Lower leg skin (tissue), 4 donors: ENCODE measurements around the gene ABI1. TPM values are rescaled to one million over a fixed set of nuclear protein-coding genes. Genes with fewer than 3 reads are reported as not detected.
"Not testable (repeated sequence)": the region's sequence is repeated elsewhere in the genome, so short reads cannot be mapped to it uniquely, and the experiment has no call there.

Experiments used
- DNase-seq, 2 donors: peaks; one replicate each; pipeline ENCODE4 v3.0.0-alpha.2; 2019; ENCODE audit warnings: low spot score in 2 of 2
- H3K4me3 ChIP-seq: fragments of 200-600 bp; sonication (generic); 2 replicates; pipeline ENCODE4 v1.5.1; 2017; ENCODE audit warnings: mild to moderate bottlenecking, low read depth; ENCODE audit not compliant: poor library complexity, severe bottlenecking
- CTCF ChIP-seq, 3 donors: fragments of 450-650 bp; IDR thresholded peaks; one replicate each; pipeline ENCODE4 v1.5.1; 2016; ENCODE audit warnings: antibody characterized with exemption in 3 of 3, mild to moderate bottlenecking in 3 of 3, moderate library complexity in 2 of 3
- POLR2A ChIP-seq, 2 donors: fragments of 450-650 bp; IDR thresholded peaks; one replicate each; pipeline ENCODE4 v1.6.1; 2016 to 2017; ENCODE audit warnings: antibody characterized with exemption in 2 of 2, mild to moderate bottlenecking in 1 of 2, moderate library complexity in 1 of 2
- WGBS, 2 donors: methylation state at CpG; one replicate each; pipeline ENCODE4 v1.1.5; 2018; 5-methylcytosine and 5-hydroxymethylcytosine counted together
- intact Hi-C: fragments of 100-400 bp; cut with DNase I; formaldehyde crosslinking; loops from one replicate; pipeline ENCODE4 v1.15.0; 2023; ENCODE audit warnings: low total_unique reads
- total RNA-seq, 4 donors: library from RNA; depleted of rRNA; stranded (reverse); fragments of >200 nt; gene quantifications; one replicate each; pipeline ENCODE4 v1.1.0, GENCODE V29; 2016

The ABI1 gene
- total RNA-seq, 4 donors from 2014 or later = 59.6 to 78.5 (median 68.4) TPM

GRCh38 chr10:26857991-26858706 is 2.6 kb downstream of the ABI1 start:
- no peak overlapping the region for H3K4me3 ChIP-seq
- 31 to 32% methylated on average over 7 of the region's 7 CpGs for WGBS, 2 donors
- intact Hi-C loops = no loop called here
- TF ChIP-seq POLR2A (IDR thresholded peaks at IDR 0.05) (no peak), CTCF (IDR thresholded peaks at IDR 0.05) (no peak)
- no peak for DNase-seq

- H3K4me3 ChIP-seq, intact Hi-C loops, DNase-seq: not testable (repeated sequence)
Observed at GRCh38 chr10:26857553-26857952, 3.2 kb downstream of the ABI1 start.

- intact Hi-C loops = no loop called here
- DNase-seq = no peak
- H3K4me3 ChIP-seq = no peak overlapping the region
- TF ChIP-seq CTCF (IDR thresholded peaks at IDR 0.05) (no peak), POLR2A (IDR thresholded peaks at IDR 0.05) (no peak)
- WGBS, 2 donors = 25 to 41% methylated on average over 3 of the region's 3 CpGs
Observed at GRCh38 chr10:26855186-26855585, 5.6 kb downstream of the ABI1 start.

- DNase-seq = no peak
- no peak for TF ChIP-seq POLR2A (IDR thresholded peaks at IDR 0.05)
- 40 to 50% methylated on average over 1 of the region's 1 CpG for WGBS, 2 donors
- intact Hi-C loops = no loop called here
- no peak overlapping the region for H3K4me3 ChIP-seq
Observed at GRCh38 chr10:26854524-26854923, 6.2 kb downstream of the ABI1 start.

- no peak for TF ChIP-seq CTCF (IDR thresholded peaks at IDR 0.05)
Observed at GRCh38 chr10:26844396-26844975, 16.3 kb downstream of the ABI1 start.

GRCh38 chr10:26843736-26844135 is 17.0 kb downstream of the ABI1 start:
- intact Hi-C loops = no loop called here
- 26 to 34% methylated on average over 3 of the region's 3 CpGs for WGBS, 2 donors

More at GRCh38 chr10:26844396-26844975, 16.3 kb downstream of the ABI1 start:
- no peak overlapping the region for H3K4me3 ChIP-seq
- intact Hi-C loops = no loop called here
- 61 to 69% methylated on average over 5 of the region's 5 CpGs for WGBS, 2 donors
- DNase-seq = no peak

More at GRCh38 chr10:26843736-26844135, 17.0 kb downstream of the ABI1 start:
- no peak overlapping the region for H3K4me3 ChIP-seq
- TF ChIP-seq CTCF (IDR thresholded peaks at IDR 0.05) = no peak
- TF ChIP-seq POLR2A (IDR thresholded peaks at IDR 0.05) = no peak
- no peak for DNase-seq
